Neural cell (in vitro differentiated cells): ENCODE results near the gene DLK1.

Source experiments
- EP300 ChIP-seq: fragments of 450-650 bp; conservative IDR thresholded peaks from 2 replicates; pipeline ENCODE4 v1.6.1; 2014; ENCODE audit warnings: antibody characterized with exemption, mild to moderate bottlenecking, moderate library complexity; ENCODE audit not compliant: poor library complexity, severe bottlenecking
- EZH2 ChIP-seq: fragments of 200-600, 300-800 bp; shearing (Covaris generic), sonication (generic); IDR thresholded peaks from 2 replicates; pipeline ENCODE4 v1.6.1; 2014; ENCODE audit warnings: antibody characterized with exemption, low read length, borderline replicate concordance, mild to moderate bottlenecking; ENCODE audit not compliant: insufficient read depth, poor library complexity, severe bottlenecking
- POLR2AphosphoS5 ChIP-seq: IDR thresholded peaks from 2 replicates; pipeline ENCODE4 v1.6.1; 2012
- RAD21 ChIP-seq: fragments of 450-650 bp; conservative IDR thresholded peaks from 2 replicates; pipeline ENCODE4 v1.6.1; 2014; ENCODE audit warnings: antibody characterized with exemption, mild to moderate bottlenecking, moderate library complexity
- TF ChIP-seq, protein P1 (sequence below): fragments of 450-650 bp; IDR thresholded peaks from 2 replicates; pipeline ENCODE4 v1.5.1; 2014; ENCODE audit warnings: antibody characterized with exemption, mild to moderate bottlenecking, moderate library complexity; ENCODE audit not compliant: poor library complexity, severe bottlenecking
- TF ChIP-seq, protein P2 (sequence below): IDR thresholded peaks from 2 replicates; pipeline ENCODE4 v1.6.1; 2012; ENCODE audit warnings: borderline replicate concordance

DNA sequence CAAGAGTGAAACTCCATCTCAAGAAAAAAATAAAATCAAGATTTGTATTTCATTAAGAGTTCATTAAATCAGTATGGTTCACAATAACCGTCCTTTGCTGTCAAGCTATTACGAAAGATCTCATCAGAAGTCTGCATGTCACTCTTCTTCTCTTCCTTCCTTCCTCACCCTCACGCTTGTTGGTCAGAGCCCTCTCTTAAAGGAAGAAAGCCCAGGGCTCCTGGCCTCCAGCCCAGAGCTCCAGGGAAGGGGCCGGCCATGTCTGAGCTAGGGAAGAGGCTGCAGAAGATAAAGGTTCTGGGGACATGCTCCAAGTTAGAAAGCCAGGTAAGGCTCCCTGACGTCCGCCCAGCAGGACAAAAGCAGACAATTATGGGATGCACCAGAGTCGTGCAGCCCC lies 43.1 kb upstream of the DLK1 start:
- TF ChIP-seq, protein P1, sequence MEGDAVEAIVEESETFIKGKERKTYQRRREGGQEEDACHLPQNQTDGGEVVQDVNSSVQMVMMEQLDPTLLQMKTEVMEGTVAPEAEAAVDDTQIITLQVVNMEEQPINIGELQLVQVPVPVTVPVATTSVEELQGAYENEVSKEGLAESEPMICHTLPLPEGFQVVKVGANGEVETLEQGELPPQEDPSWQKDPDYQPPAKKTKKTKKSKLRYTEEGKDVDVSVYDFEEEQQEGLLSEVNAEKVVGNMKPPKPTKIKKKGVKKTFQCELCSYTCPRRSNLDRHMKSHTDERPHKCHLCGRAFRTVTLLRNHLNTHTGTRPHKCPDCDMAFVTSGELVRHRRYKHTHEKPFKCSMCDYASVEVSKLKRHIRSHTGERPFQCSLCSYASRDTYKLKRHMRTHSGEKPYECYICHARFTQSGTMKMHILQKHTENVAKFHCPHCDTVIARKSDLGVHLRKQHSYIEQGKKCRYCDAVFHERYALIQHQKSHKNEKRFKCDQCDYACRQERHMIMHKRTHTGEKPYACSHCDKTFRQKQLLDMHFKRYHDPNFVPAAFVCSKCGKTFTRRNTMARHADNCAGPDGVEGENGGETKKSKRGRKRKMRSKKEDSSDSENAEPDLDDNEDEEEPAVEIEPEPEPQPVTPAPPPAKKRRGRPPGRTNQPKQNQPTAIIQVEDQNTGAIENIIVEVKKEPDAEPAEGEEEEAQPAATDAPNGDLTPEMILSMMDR, result no peak
- TF ChIP-seq EZH2 (no peak), POLR2AphosphoS5 (no peak), EP300 (no peak), RAD21 (no peak)
- TF ChIP-seq, protein P2, sequence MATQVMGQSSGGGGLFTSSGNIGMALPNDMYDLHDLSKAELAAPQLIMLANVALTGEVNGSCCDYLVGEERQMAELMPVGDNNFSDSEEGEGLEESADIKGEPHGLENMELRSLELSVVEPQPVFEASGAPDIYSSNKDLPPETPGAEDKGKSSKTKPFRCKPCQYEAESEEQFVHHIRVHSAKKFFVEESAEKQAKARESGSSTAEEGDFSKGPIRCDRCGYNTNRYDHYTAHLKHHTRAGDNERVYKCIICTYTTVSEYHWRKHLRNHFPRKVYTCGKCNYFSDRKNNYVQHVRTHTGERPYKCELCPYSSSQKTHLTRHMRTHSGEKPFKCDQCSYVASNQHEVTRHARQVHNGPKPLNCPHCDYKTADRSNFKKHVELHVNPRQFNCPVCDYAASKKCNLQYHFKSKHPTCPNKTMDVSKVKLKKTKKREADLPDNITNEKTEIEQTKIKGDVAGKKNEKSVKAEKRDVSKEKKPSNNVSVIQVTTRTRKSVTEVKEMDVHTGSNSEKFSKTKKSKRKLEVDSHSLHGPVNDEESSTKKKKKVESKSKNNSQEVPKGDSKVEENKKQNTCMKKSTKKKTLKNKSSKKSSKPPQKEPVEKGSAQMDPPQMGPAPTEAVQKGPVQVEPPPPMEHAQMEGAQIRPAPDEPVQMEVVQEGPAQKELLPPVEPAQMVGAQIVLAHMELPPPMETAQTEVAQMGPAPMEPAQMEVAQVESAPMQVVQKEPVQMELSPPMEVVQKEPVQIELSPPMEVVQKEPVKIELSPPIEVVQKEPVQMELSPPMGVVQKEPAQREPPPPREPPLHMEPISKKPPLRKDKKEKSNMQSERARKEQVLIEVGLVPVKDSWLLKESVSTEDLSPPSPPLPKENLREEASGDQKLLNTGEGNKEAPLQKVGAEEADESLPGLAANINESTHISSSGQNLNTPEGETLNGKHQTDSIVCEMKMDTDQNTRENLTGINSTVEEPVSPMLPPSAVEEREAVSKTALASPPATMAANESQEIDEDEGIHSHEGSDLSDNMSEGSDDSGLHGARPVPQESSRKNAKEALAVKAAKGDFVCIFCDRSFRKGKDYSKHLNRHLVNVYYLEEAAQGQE, result no peak
